HepG2 (cell line): ENCODE data around the gene CADPS2. TPM values are rescaled to one million over a fixed set of nuclear protein-coding genes. Genes with fewer than 3 reads are reported as not detected.

Experiments used
- ATAC-seq: fragments of 200-7000 bp; cut with Tn5 transposase; 3 replicates; pipeline ENCODE4 v1.9.1; 2020; ENCODE audit warnings: mild to moderate bottlenecking, moderate library complexity
- BruUV-seq: library from RNA; stranded (reverse); fragments of 400-500 nt; replicated peaks from 2 replicates; lab custom pipeline; 2021; lab: Mats Ljungman, UMichigan
- CTCF ChIA-PET: fragments of 300-600 bp; formaldehyde crosslinking; extraction: SDS; loops from one replicate; lab custom pipeline; 2021; ENCODE audit warnings: low total read pairs, inconsistent platforms, low intra/inter-chr PET ratio; lab: Yijun Ruan, JAX
- POLR2A ChIA-PET: fragments of 350-600 bp; sonication (Branson Sonifier 250); formaldehyde crosslinking; loops from one replicate; lab custom pipeline; 2020; ENCODE audit warnings: antibody characterized with exemption, inconsistent platforms; lab: Yijun Ruan, JAX
- DNase-seq: peaks from one replicate; pipeline ENCODE4 v3.0.0-alpha.2; 2015; ENCODE audit warnings: low spot score
- FAIRE-seq: peaks from 3 replicates; lab custom pipeline; 2011; peaks lifted over from hg19 to GRCh38; lab: Jason Lieb, UNC
- H2AFZ ChIP-seq: one replicate; pipeline ENCODE4 v1.6.1; 2011; ENCODE audit warnings: low read length, inconsistent platforms
- H3K27ac ChIP-seq: fragments of 300-600 bp; 3 replicates; pipeline ENCODE4 v1.8.0; 2011; ENCODE audit warnings: mixed run types, mild to moderate bottlenecking, mixed read lengths, low read length, inconsistent platforms; ENCODE audit not compliant: insufficient read depth; ENCODE audit errors: extremely low read length
- H3K27me3 ChIP-seq, 2 experiments: fragments of 200-600 bp in 1 of 2; 2 replicates in 1 of 2; 3 replicates in 1 of 2; pipeline versions ENCODE4 v1.6.0 to v1.8.0; 2011; ENCODE audit warnings: low read length in 2 of 2, mild to moderate bottlenecking in 2 of 2, moderate library complexity in 2 of 2, inconsistent platforms in 1 of 2; ENCODE audit not compliant: insufficient read depth in 2 of 2, control insufficient read depth in 1 of 2
- H3K36me3 ChIP-seq, 2 experiments: fragments of 200-600 bp in 1 of 2; replicated peaks in 1 of 2; 2 replicates in 1 of 2; 3 replicates in 1 of 2; pipeline versions ENCODE4 v1.5.1 to v1.8.0; 2011; ENCODE audit warnings: low read length in 2 of 2, inconsistent platforms in 1 of 2; ENCODE audit not compliant: insufficient read depth in 2 of 2, control insufficient read depth in 1 of 2
- H3K4me1 ChIP-seq: 2 replicates; pipeline ENCODE4 v1.5.1; 2012; ENCODE audit warnings: low read length, inconsistent platforms; ENCODE audit not compliant: insufficient read depth
- H3K4me2 ChIP-seq: 2 replicates; pipeline ENCODE4 v1.6.0; 2011; ENCODE audit warnings: low read depth, low read length, inconsistent platforms
- H3K4me3 ChIP-seq, 3 experiments: fragments of 200-600 bp in 1 of 3; sonication (generic), shearing (Covaris generic) in 1 of 3; replicated peaks in 1 of 3; 2 replicates each; pipeline ENCODE4 v1.5.1; 2011 to 2016; ENCODE audit warnings: low read length in 3 of 3, inconsistent platforms in 2 of 3, low read depth in 2 of 3, mild to moderate bottlenecking in 2 of 3, control low read depth in 1 of 3, mixed read lengths in 1 of 3; ENCODE audit not compliant: insufficient read depth in 1 of 3
- H3K79me2 ChIP-seq: one replicate; pipeline ENCODE4 v1.6.1; 2011; ENCODE audit warnings: low read length, inconsistent platforms; ENCODE audit not compliant: insufficient read depth
- H3K9ac ChIP-seq: 2 replicates; pipeline ENCODE4 v1.6.0; 2011; ENCODE audit warnings: mild to moderate bottlenecking, low read depth, low read length, inconsistent platforms; ENCODE audit not compliant: insufficient read depth
- H3K9me3 ChIP-seq: 2 replicates; pipeline ENCODE4 v1.5.1; 2012; ENCODE audit warnings: mild to moderate bottlenecking, low read length
- H4K20me1 ChIP-seq: 2 replicates; pipeline ENCODE4 v1.6.0; 2011; ENCODE audit warnings: inconsistent platforms, mild to moderate bottlenecking, low read length, moderate library complexity; ENCODE audit not compliant: insufficient read depth
- ATF7 ChIP-seq, 2 experiments: fragments of 450-650 bp in 1 of 2; sonication (generic) in 1 of 2; formaldehyde crosslinking in 1 of 2; IDR thresholded peaks; 2 replicates each; pipeline versions ENCODE4 v1.4.0 to v1.6.1; 2016 to 2020; ENCODE audit warnings: antibody characterized with exemption in 1 of 2, mild to moderate bottlenecking in 1 of 2, missing genetic modification reagents in 1 of 2
- CREB1 ChIP-seq, 2 experiments: fragments of 450-650 bp in 1 of 2; IDR thresholded peaks; 2 replicates each; pipeline ENCODE4 v1.6.1; 2016 to 2017; ENCODE audit warnings: control low read depth in 1 of 2, mild to moderate bottlenecking in 1 of 2, missing compliant biosample characterization in 1 of 2, missing genetic modification characterization in 1 of 2
- DNMT3B ChIP-seq: conservative IDR thresholded peaks from 2 replicates; pipeline ENCODE4 v1.6.1; 2016; ENCODE audit warnings: missing biosample characterization, control low read depth
- ELF3 ChIP-seq: IDR thresholded peaks from 2 replicates; pipeline ENCODE4 v1.6.1; 2016; ENCODE audit warnings: missing genetic modification reagents, missing compliant biosample characterization
- JUNB ChIP-seq: sonication (generic); formaldehyde crosslinking; IDR thresholded peaks from 2 replicates; pipeline ENCODE4 v1.8.0; 2022; ENCODE audit warnings: missing genetic modification reagents, mild to moderate bottlenecking, borderline replicate concordance
- KDM5B ChIP-seq: sonication (generic); formaldehyde crosslinking; IDR thresholded peaks from 2 replicates; pipeline ENCODE4 v1.4.0; 2020; ENCODE audit warnings: missing genetic modification reagents, mild to moderate bottlenecking, borderline replicate concordance
- RBM39 ChIP-seq: fragments of 200-400 bp; formaldehyde crosslinking; IDR thresholded peaks from one replicate; pipeline ENCODE4 v1.6.1; 2018; ENCODE audit warnings: antibody characterized with exemption, mild to moderate bottlenecking, low read depth, low read length; ENCODE audit not compliant: poor library complexity, severe bottlenecking
- RNF2 ChIP-seq: fragments of 450-650 bp; conservative IDR thresholded peaks from 2 replicates; pipeline ENCODE4 v1.6.1; 2016; ENCODE audit warnings: low read depth
- SYNCRIP ChIP-seq: fragments of 200-400 bp; formaldehyde crosslinking; IDR thresholded peaks from 2 replicates; pipeline ENCODE4 v1.6.1; 2018; ENCODE audit warnings: mild to moderate bottlenecking, low read depth, low read length; ENCODE audit not compliant: insufficient read depth
- ZBTB10 ChIP-seq: sonication (generic); formaldehyde crosslinking; IDR thresholded peaks from 2 replicates; pipeline ENCODE4 v1.4.0; 2020; ENCODE audit warnings: missing genetic modification reagents, borderline replicate concordance
- ZFP36 ChIP-seq: fragments of 150-350 bp; IDR thresholded peaks from 2 replicates; pipeline ENCODE4 v1.6.1; 2018; ENCODE audit warnings: borderline replicate concordance, low read length, low read depth; ENCODE audit not compliant: partially characterized antibody
- ZGPAT ChIP-seq: IDR thresholded peaks from 2 replicates; pipeline ENCODE4 v1.6.1; 2016; ENCODE audit warnings: mild to moderate bottlenecking
- ZNF543 ChIP-seq: sonication (generic); formaldehyde crosslinking; IDR thresholded peaks from 2 replicates; pipeline ENCODE4 v1.4.0; 2020; ENCODE audit warnings: mild to moderate bottlenecking, missing genetic modification reagents
- ZNF564 ChIP-seq: sonication (generic); formaldehyde crosslinking; IDR thresholded peaks from 2 replicates; pipeline ENCODE4 v1.8.1; 2023; ENCODE audit warnings: mild to moderate bottlenecking, missing genetic modification reagents
- ZNF788 ChIP-seq: sonication (generic); formaldehyde crosslinking; IDR thresholded peaks from 2 replicates; pipeline ENCODE4 v1.5.0; 2020; ENCODE audit warnings: mild to moderate bottlenecking, missing genetic modification reagents, borderline replicate concordance
- ZSCAN22 ChIP-seq: sonication (generic); formaldehyde crosslinking; IDR thresholded peaks from 2 replicates; pipeline ENCODE4 v1.4.0; 2020; ENCODE audit warnings: mild to moderate bottlenecking, missing genetic modification reagents
- WGBS: methylation state at CpG from one replicate; pipeline ENCODE4 v1.1.6; 2017; ENCODE audit warnings: low lambda C conversion rate; 5-methylcytosine and 5-hydroxymethylcytosine counted together
- in situ Hi-C: cut with HindIII; loops from 2 replicates; pipeline ENCODE4 v1.10.0; 2017; ENCODE audit warnings: low pct_unique_long_range_greater_than_20kb; ENCODE audit not compliant: extremely low pct_ligation_motif_present
- intact Hi-C: fragments of 100-400 bp; cut with micrococcal nuclease; formaldehyde crosslinking; loops from one replicate; pipeline ENCODE4 v1.10.0; 2022; ENCODE audit not compliant: unreplicated experiment
- polyA plus RNA-seq, 8 experiments: library from polyadenylated mRNA; depleted of rRNA in 3 of 8; stranded (reverse) in 7 of 8; unstranded in 1 of 8; fragments of >200 nt; fragmentation: Illumina TruSeq in 4 of 8; extraction: Trizol in 4 of 8; gene quantifications; 2 replicates each; pipeline versions ENCODE4 v1.2.1 to v1.2.3, GENCODE V29; 2011 to 2016; ENCODE audit warnings: low read depth in 4 of 8, missing spikeins in 1 of 8, mixed read lengths in 1 of 8; ENCODE audit not compliant: insufficient read depth in 1 of 8
- total RNA-seq, 5 experiments: library from RNA; depleted of rRNA; stranded (reverse); fragments of >200 nt; fragmentation: Illumina TruSeq; extraction: Trizol; gene quantifications; 2 replicates each; pipeline ENCODE4 v1.2.3, GENCODE V29; 2016; ENCODE audit warnings: low read depth in 1 of 5
- TF ChIP-seq, protein P1 (sequence below): sonication (generic); formaldehyde crosslinking; IDR thresholded peaks from 2 replicates; pipeline ENCODE4 v1.4.0; 2020; ENCODE audit warnings: missing genetic modification reagents

CADPS2 gene
- total and polyA plus RNA-seq, 2 of the 13 experiments (the other 11 are each of a cell fraction or from before 2014, with no cell fraction given), result 17.6 to 43.8 TPM

- TF ChIP-seq ZGPAT (CRISPR knock-in tag), result no peak
- no peak for TF ChIP-seq KDM5B (CRISPR knock-in tag)
- TF ChIP-seq ZFP36, result no peak
- TF ChIP-seq, all 625 proteins: peak for 0
Measured at GRCh38 chr7:122340427-122340826, 545.8 kb downstream of the CADPS2 start (continued).

DNA sequence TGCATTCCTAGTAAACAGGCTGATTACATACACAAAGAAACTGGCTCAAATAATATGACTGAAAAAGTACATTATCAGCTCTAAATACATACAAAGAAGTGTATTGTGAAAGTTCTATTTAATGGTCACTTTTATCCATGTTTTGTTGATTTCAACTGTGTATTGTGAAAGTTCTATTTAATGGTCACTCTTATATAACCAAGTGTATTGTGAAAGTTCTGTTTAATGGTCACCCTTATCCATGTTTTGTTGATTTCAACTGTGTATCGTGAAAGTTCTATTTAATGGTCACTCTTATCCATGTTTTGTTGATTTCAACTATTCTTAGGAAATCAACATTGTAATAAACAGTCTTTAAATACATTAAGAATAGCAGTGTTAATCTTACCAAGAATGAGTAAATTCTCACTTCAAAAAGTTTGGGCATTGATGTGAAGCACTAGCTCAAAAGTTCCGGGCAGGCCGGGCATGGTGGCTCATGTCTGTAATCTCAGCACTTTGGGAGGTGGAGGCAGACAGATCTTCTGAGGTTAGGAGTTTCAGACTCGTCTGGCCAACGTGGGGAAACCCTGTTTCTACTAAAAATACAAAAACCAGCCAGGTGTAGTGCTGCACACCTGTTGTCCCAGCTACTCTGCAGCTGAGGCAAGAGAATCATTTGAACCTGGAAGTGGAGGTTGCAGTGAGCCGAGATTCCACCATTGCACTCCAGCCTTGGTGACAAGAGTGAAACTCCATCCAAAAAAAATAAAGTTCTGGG is 546.9 kb downstream of the CADPS2 start:
- in situ Hi-C loops (no loop called here), intact Hi-C loops (no loop called here)
- no peaks in the 10 kb centered on the region for H3K79me2 ChIP-seq
- H3K4me2 ChIP-seq, result no peak overlapping the region
- FAIRE-seq (no peak), DNase-seq (no peak), ATAC-seq (no peak)
- H3K4me1 ChIP-seq, result no peaks in the 10 kb centered on the region
- no peaks in the 10 kb centered on the region for H4K20me1 ChIP-seq
- H3K4me3 ChIP-seq, result no peak overlapping the region
- TF ChIP-seq ELF3 (CRISPR knock-in tag) (no peak), RNF2 (no peak), JUNB (CRISPR knock-in tag) (no peak), ZNF564 (no peak), ZNF788 (no peak), ZBTB10 (CRISPR knock-in tag) (no peak), SYNCRIP (no peak), ZSCAN22 (no peak), ATF7 (IDR thresholded peaks at IDR 0.05) (no peak), ATF7 (CRISPR knock-in tag; IDR thresholded peaks at IDR 0.05) (no peak), DNMT3B (CRISPR knock-in tag) (no peak), RBM39 (no peak), CREB1 (IDR thresholded peaks at IDR 0.05) (no peak), CREB1 (CRISPR knock-in tag; IDR thresholded peaks at IDR 0.05) (no peak), ZNF543 (CRISPR knock-in tag) (no peak)
- TF ChIP-seq, protein P1, sequence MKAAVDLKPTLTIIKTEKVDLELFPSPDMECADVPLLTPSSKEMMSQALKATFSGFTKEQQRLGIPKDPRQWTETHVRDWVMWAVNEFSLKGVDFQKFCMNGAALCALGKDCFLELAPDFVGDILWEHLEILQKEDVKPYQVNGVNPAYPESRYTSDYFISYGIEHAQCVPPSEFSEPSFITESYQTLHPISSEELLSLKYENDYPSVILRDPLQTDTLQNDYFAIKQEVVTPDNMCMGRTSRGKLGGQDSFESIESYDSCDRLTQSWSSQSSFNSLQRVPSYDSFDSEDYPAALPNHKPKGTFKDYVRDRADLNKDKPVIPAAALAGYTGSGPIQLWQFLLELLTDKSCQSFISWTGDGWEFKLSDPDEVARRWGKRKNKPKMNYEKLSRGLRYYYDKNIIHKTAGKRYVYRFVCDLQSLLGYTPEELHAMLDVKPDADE, result no peak
- CTCF ChIA-PET, result no interaction called here
- H2AFZ ChIP-seq, result no peak overlapping the region
- no peaks in the 10 kb centered on the region for H3K9me3 ChIP-seq
- no peak overlapping the region for H3K9ac ChIP-seq
- no peaks in the 10 kb centered on the region for H3K36me3 ChIP-seq
- H3K27me3 ChIP-seq, result no peaks in the 10 kb centered on the region
- 85% methylated on average over 6 of the region's 6 CpGs for WGBS
- POLR2A ChIA-PET, result no interaction called here
- no peak overlapping the region for H3K27ac ChIP-seq
- BruUV-seq, result no TSS peak
